Dermis microvascular lymphatic vessel endothelial cell (primary cell): ENCODE results near the gene FLNA. TPM values are rescaled to one million over a fixed set of nuclear protein-coding genes. Genes with fewer than 3 reads are reported as not detected.
"Not testable (repeated sequence)": the region's sequence is repeated elsewhere in the genome, so short reads cannot be mapped to it uniquely, and the experiment has no call there.

ENCODE experiments used
- DNase-seq, 2 donors: peaks; one replicate each; pipeline versions ENCODE4 v3.0.0 to v3.0.0-alpha.2; 2010; ENCODE audit warnings: low read depth in 2 of 2
- total RNA-seq: library from RNA; depleted of rRNA; stranded (reverse); fragments of >200 nt; gene quantifications from 2 replicates; pipeline ENCODE4 v1.2.1, GENCODE V29; 2014

FLNA gene
- total RNA-seq, 1 donor from 2014 or later = 1,135 TPM

DNA sequence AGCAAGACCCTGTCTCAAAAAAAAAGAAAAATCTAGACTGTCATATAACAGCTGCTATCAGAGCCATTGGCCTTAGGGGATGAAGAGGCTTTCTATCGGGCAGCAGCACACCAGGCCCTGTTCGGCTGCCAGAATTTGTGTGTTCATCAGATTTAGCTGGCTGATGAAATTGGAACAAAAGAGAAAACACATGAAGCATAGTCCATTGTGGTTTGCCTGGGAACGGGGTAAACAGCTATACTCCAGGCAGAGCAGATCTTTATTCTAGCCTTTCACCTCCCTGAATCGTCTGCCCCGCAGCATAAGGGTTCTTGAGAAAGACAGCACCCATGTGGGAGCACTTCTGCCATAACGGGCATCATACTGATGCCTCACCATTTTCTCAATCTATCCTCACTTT, 67.2 kb downstream of the FLNA start:
- no peak for DNase-seq

DNA sequence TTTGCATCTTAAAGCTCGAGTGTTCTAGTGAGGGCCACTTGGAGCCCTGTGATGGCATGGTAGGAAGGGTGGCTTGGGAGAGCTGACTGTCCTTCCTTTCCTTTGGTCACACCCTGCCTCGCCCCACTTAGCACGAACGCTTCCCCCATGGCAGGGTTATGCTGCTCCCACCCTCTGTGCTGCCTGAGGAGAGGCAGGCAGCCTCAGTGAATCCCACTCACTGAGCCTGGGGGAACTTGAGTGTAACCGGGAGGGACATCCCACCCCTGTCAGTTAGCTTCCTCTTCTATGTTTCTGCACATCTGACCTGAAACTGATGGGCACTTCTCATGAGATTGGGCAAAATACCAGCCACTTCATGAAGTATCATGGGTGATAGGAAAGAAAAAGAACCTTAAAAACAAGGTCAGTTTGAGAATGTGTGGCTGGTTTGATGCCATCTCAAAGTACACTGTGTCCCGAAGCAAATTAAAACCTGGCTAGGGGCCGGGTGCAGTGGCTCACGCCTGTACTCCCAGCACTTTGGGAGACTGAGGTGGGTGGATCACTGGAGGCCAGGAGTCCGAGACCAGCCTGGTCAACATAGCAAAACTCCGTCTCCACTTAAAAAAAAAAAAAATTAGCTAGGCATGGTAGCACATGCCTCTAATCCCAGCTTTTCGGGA, 68.8 kb downstream of the FLNA start:
- no peak for DNase-seq

DNA sequence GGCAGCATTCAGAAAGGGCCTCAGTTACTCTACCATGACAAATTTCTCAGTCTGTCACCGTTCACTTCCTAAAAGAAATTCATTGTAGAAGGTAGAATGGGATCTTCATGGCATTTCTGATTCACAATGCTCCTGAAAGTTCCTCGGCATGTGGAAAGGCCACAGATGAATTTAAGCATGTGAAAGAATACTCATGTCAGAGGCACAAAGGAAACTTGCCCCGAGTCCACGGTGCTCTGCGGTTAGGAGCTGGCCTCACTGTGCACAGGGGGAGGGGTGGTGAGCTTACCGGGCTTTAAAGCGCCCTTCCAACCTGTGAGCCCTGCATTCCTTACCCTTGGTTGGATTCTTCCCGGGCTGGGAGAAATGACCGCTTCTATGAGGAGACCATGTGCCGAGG, 69.6 kb downstream of the FLNA start:
- no peak for DNase-seq

GRCh38 chrX:154303476-154303875, 71.0 kb downstream of the FLNA start:
- no peak for DNase-seq

DNA sequence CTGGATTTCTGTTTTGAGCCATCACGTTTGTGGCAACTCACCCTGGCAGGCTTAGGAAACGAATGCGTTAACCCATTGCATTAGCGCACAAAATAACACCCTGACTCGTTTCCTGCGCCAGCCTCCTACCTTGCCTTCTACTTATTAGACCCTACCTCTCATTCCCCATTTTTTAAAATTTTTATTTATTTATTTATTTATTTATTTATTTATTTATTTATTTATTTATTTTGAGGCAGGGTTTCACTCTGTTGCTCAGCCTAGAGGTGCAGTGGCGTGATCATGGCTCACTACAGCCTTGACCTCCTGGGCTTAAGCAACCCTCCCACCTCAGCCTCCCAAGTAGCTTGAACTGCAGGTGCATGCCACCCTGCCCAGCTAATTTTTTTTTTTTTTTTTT, 71.4 kb downstream of the FLNA start:
- not testable (repeated sequence) for DNase-seq

DNA sequence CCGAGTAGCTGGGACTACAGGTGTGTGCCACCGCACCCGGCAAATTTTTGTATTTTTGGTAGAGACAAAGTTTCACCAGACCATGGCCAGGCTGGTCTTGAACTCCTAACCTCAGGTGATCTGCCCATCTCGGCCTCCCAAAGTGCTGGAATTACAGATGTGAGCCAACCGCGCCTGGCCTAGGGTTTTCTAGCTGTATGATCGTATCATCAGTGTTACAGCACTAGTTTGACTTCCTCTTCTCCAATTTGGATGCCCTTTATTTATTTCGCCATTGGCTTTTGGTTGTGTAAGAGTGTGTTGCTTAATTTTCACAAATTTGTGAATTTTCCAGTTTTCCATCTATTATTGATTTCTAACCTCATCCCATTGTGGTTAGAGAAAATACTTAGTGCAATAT, 73.6 kb downstream of the FLNA start:
- DNase-seq = no peak

Other genes with a start within 250 kb of the FLNA start
- 0.13 and 0.51 TPM in 2 replicates for gene OPN1LW, start 230.4 kb downstream of the FLNA start, total RNA-seq
- not detected in 2 replicates for gene OPN1MW, start 192.0 kb downstream of the FLNA start, total RNA-seq
- gene OPN1MW2, start 154.9 kb downstream of the FLNA start, total RNA-seq = not detected in 2 replicates
- not detected in 2 replicates for gene OPN1MW3, start 117.1 kb downstream of the FLNA start, total RNA-seq
- 0.13 TPM in 1 of 2 replicates, not detected in the other for gene TEX28, start 79.5 kb downstream of the FLNA start, total RNA-seq
- gene TKTL1, start 78.8 kb downstream of the FLNA start, total RNA-seq = under 0.01 TPM in 1 of 2 replicates, not detected in the other
- 17.8 and 20.5 TPM in 2 replicates for gene EMD, start 4.7 kb upstream of the FLNA start, total RNA-seq
- gene RPL10, start 23.7 kb upstream of the FLNA start, total RNA-seq = 2,372 and 2,629 TPM in 2 replicates
- 105 and 121 TPM in 2 replicates for gene DNASE1L1, start 34.6 kb upstream of the FLNA start, total RNA-seq
- 11.9 and 14.9 TPM in 2 replicates for gene TAFAZZIN, start 36.9 kb upstream of the FLNA start, total RNA-seq
- 58.0 and 105 TPM in 2 replicates for gene ATP6AP1, start 54.0 kb upstream of the FLNA start, total RNA-seq
- gene GDI1, start 62.5 kb upstream of the FLNA start, total RNA-seq = 27.0 and 43.0 TPM in 2 replicates
- gene FAM50A, start 69.5 kb upstream of the FLNA start, total RNA-seq = 43.9 and 60.2 TPM in 2 replicates
- 3.0 and 6.2 TPM in 2 replicates for gene PLXNA3, start 83.6 kb upstream of the FLNA start, total RNA-seq
- 14.9 and 16.9 TPM in 2 replicates for gene LAGE3, start 104.6 kb upstream of the FLNA start, total RNA-seq
- 29.8 and 38.1 TPM in 2 replicates for gene UBL4A, start 112.0 kb upstream of the FLNA start, total RNA-seq
- 8.1 and 14.4 TPM in 2 replicates for gene SLC10A3, start 116.0 kb upstream of the FLNA start, total RNA-seq
- 13.7 and 20.9 TPM in 2 replicates for gene FAM3A, start 141.6 kb upstream of the FLNA start, total RNA-seq
- 33.9 and 35.4 TPM in 2 replicates for gene G6PD, start 172.2 kb upstream of the FLNA start, total RNA-seq
- 12.1 and 12.8 TPM in 2 replicates for gene IKBKG, start 173.0 kb upstream of the FLNA start, total RNA-seq
- gene CTAG1A, start 210.5 kb upstream of the FLNA start, total RNA-seq = not detected in 2 replicates
- gene CTAG1B, start 244.6 kb upstream of the FLNA start, total RNA-seq = not detected in 2 replicates